ENCODE data around the gene TUBB.
"Not testable (repeated sequence)": the region's sequence is repeated elsewhere in the genome, so short reads cannot be mapped to it uniquely, and the experiment has no call there.

TUBB gene

GRCh38 chr6:30700340-30700739, 19.8 kb upstream of the TUBB start:
- Mint-ChIP-seq H3K36me3 (ENCODE audit: low read depth) (peaks cover 40% of the 10 kb centered on the region), H3K9me3 (no peaks in the 10 kb centered on the region), H3K4me1 (ENCODE audit: low read depth) (no peaks in the 10 kb centered on the region), H3K27me3 (ENCODE audit: low read depth) (no peaks in the 10 kb centered on the region), H3K4me3 (no peak overlapping the region), H3K27ac (no peak overlapping the region)
- DNase-seq (ENCODE audit: low spot score): no peak

GRCh38 chr6:30703011-30703410, 17.1 kb upstream of the TUBB start:
- no peak overlapping the region for H3K27ac Mint-ChIP-seq
- H3K4me3 Mint-ChIP-seq: no peak overlapping the region
- H3K27me3 Mint-ChIP-seq (ENCODE audit: low read depth): no peaks in the 10 kb centered on the region
- no peaks in the 10 kb centered on the region for H3K4me1 Mint-ChIP-seq (ENCODE audit: low read depth)
- H3K9me3 Mint-ChIP-seq: no peaks in the 10 kb centered on the region
- no peak for DNase-seq (ENCODE audit: low spot score)
- peaks cover 55% of the 10 kb centered on the region for H3K36me3 Mint-ChIP-seq (ENCODE audit: low read depth)

GRCh38 chr6:30703821-30704220, 16.3 kb upstream of the TUBB start:
- Mint-ChIP-seq H3K4me3 (no peak overlapping the region), H3K27ac (no peak overlapping the region), H3K27me3 (ENCODE audit: low read depth) (no peaks in the 10 kb centered on the region), H3K9me3 (no peaks in the 10 kb centered on the region), H3K36me3 (ENCODE audit: low read depth) (peaks cover 57% of the 10 kb centered on the region), H3K4me1 (ENCODE audit: low read depth) (no peaks in the 10 kb centered on the region)
- no peak for DNase-seq (ENCODE audit: low spot score)

DNA sequence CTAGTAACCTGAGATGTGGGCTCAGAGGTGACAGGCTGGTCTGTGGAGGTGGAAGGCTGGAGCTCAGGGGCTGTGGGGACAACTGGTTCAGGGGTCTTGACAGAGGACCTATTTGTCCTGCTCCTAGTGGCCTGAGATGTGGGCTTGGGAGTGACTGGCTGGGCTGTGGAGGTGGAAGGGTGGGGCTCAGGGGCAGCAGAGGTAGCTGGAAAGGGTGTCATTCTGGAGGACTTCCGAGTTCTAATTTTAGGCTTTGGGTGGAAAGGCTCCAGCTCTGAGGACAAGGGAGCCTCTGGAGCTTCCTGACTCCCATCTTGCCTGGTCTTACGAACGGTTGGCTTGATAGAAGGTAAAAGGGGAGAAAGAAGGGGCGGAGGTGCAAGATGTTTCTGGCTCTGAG, 14.5 kb upstream of the TUBB start:
- DNase-seq (ENCODE audit: low spot score): no peak
- H3K4me3 Mint-ChIP-seq: no peak overlapping the region
- H3K4me1 Mint-ChIP-seq (ENCODE audit: low read depth): peaks cover under 1% of the 10 kb centered on the region
- H3K36me3 Mint-ChIP-seq (ENCODE audit: low read depth): peaks cover 53% of the 10 kb centered on the region
- no peaks in the 10 kb centered on the region for H3K27me3 Mint-ChIP-seq (ENCODE audit: low read depth)
- H3K27ac Mint-ChIP-seq: no peak overlapping the region
- no peaks in the 10 kb centered on the region for H3K9me3 Mint-ChIP-seq

DNA sequence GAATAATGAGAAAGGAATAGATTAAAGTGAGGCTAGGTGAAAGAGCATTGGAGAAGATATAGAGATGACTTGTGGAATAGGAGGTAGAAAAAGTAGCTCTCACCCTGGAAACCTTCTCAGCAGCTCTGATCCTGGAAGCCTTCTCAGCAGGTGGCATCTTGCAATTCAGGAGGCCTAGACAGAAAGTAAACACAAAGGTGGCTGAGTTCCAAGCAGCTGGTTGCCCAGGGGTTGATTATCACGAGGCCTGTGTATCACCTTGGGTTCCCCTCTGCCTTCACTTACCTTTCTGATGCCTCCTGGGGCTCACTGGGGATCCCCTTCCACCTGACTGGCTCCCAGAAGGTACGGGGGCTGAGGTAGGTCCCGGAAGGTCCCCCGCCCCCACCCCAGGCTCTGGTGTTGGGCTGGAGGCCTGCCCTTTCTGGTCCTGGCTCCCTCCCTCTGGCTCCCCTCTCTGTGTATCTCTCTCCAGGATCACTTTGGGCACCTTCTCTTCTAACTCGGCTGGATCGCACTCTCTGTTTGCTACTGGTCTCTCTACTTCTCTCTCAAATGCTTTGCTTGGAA, 12.8 kb upstream of the TUBB start:
- Mint-ChIP-seq H3K27me3 (ENCODE audit: low read depth) (no peaks in the 10 kb centered on the region), H3K4me1 (ENCODE audit: low read depth) (peaks cover 17% of the 10 kb centered on the region), H3K36me3 (ENCODE audit: low read depth) (peaks cover 64% of the 10 kb centered on the region), H3K4me3 (no peak overlapping the region), H3K27ac (no peak overlapping the region), H3K9me3 (no peaks in the 10 kb centered on the region)
- no peak for DNase-seq (ENCODE audit: low spot score)

DNA sequence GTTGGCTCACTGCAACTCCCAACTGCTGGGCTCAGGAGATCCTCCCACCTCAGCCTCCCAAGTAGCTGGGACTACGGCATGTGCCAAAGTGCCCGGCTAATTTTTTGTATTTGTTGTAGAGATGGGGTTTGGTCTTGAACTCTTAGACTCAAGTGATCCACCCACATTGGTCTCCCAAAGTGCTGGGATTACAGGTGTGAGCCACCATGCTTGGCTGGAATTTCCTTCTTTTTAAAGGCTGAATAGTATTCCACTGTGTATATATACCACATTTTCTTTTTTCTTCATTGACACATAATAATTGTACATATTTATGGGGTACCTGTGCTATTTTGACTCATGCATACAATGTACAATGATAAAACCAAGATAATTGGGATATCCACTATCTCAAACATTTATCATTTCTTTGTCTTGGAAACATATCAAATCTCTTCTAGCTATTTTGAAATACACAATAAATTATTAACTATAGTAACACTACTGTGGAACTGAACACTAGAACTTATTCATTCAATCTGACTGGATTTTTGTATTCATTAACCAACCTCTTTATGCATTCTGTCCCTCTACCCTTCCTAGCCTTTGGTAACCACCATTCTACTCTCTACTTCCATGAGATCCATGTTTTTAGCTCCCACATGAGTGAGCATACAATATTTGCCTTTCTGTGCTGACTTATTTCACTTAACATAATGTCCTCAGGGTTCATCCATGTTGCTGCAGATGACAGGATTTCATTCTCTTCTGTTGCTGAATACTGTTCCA, 10.9 kb upstream of the TUBB start:
- no peaks in the 10 kb centered on the region for H3K9me3 Mint-ChIP-seq
- H3K27me3 Mint-ChIP-seq (ENCODE audit: low read depth): no peaks in the 10 kb centered on the region
- DNase-seq (ENCODE audit: low spot score): no peak
- peaks cover 31% of the 10 kb centered on the region for H3K4me1 Mint-ChIP-seq (ENCODE audit: low read depth)
- no peak overlapping the region for H3K27ac Mint-ChIP-seq
- H3K4me3 Mint-ChIP-seq: no peak overlapping the region
- peaks cover 65% of the 10 kb centered on the region for H3K36me3 Mint-ChIP-seq (ENCODE audit: low read depth)

DNA sequence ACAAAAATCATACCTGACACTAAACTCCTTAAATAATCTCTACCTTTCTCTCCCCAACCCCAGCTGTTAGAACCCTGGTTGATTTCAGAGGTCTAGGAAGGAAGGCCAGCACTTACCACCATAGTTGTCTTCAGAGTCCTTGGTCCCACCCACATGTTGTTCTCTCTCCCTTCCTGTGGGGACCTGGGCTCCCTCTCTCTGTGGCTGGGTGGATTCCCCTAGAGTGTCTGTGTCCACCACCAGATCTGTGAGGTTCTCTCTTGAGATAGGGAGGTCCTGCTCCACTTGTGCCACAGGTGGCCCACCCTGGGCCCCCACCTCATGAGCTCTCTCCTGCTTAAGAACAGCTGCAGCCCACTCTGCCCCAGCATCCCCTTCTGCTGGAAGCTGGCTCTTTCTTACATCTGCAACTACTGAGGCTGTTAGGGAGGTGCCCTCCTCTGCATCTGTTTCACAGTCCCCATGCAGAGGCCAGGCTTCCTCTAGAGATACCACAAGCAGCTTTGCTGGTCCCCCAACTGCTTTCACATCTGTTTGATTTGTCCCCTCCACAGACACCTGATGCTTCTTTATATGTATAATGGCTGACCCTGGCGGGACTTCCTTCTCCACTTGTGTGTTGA, 8.3 kb upstream of the TUBB start:
- H3K27ac Mint-ChIP-seq: peak overlapping the region; percentile 80
- H3K4me3 Mint-ChIP-seq: peak overlapping the region; percentile 61
- H3K9me3 Mint-ChIP-seq: no peaks in the 10 kb centered on the region
- H3K36me3 Mint-ChIP-seq (ENCODE audit: low read depth): peaks cover 70% of the 10 kb centered on the region
- DNase-seq (ENCODE audit: low spot score): no peak
- no peaks in the 10 kb centered on the region for H3K27me3 Mint-ChIP-seq (ENCODE audit: low read depth)
- H3K4me1 Mint-ChIP-seq (ENCODE audit: low read depth): peaks cover 49% of the 10 kb centered on the region

DNA sequence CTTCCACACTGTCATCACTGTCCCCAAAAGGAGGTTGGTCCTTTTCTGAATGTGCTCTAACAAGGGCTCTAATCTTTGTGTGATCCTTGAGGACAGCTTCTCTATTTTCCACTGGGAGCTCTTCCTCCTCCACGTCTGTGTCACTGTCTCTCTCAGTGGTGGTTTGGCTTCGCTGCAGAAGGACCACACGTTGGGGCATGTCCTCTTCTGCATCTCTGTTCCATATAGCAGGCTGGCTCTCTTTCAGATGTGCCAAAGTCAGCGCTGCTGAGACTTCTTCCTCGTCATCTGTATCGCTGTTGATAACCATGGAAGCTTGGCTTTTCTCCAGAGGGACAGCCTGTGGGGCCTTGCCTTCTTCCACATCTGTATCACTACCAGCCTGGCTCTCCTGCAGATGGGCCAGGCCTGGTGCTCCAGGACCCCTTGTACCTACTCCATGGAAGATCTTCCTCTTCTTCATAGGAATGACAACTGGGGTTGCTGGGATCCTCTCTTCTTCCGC, 7.7 kb upstream of the TUBB start:
- Mint-ChIP-seq H3K9me3 (no peaks in the 10 kb centered on the region), H3K4me3 (peak overlapping the region; percentile 61), H3K36me3 (ENCODE audit: low read depth) (peaks cover 69% of the 10 kb centered on the region), H3K4me1 (ENCODE audit: low read depth) (peaks cover 49% of the 10 kb centered on the region), H3K27ac (peak overlapping the region; percentile 80), H3K27me3 (ENCODE audit: low read depth) (no peaks in the 10 kb centered on the region)
- DNase-seq (ENCODE audit: low spot score): no peak

GRCh38 chr6:30714263-30714662, 5.9 kb upstream of the TUBB start:
- no peaks in the 10 kb centered on the region for H3K9me3 Mint-ChIP-seq
- peaks cover 57% of the 10 kb centered on the region for H3K4me1 Mint-ChIP-seq (ENCODE audit: low read depth)
- no peak for DNase-seq (ENCODE audit: low spot score)
- no peaks in the 10 kb centered on the region for H3K27me3 Mint-ChIP-seq (ENCODE audit: low read depth)
- no peak overlapping the region for H3K27ac Mint-ChIP-seq
- peaks cover 65% of the 10 kb centered on the region for H3K36me3 Mint-ChIP-seq (ENCODE audit: low read depth)
- H3K4me3 Mint-ChIP-seq: no peak overlapping the region

DNA sequence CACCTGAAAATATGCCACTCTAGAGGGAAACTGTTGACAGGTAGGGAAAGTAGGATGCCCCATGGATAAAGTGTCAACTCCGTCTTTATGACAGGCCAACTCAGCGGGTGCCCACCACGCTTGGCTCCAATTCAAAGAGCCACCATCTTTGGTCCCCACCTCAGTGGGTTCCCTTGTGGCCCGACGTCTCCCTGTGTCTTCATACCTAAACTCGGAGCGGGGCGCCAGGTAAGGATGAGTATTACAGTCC, 3.3 kb upstream of the TUBB start:
- Mint-ChIP-seq H3K27ac (peak overlapping the region; percentile 98), H3K9me3 (no peaks in the 10 kb centered on the region), H3K36me3 (ENCODE audit: low read depth) (peaks cover 65% of the 10 kb centered on the region), H3K27me3 (ENCODE audit: low read depth) (peaks cover 4% of the 10 kb centered on the region), H3K4me3 (peak overlapping the region; percentile 93), H3K4me1 (ENCODE audit: low read depth) (peaks cover 52% of the 10 kb centered on the region)
- no peak for DNase-seq (ENCODE audit: low spot score)

- peak; percentile 100 for DNase-seq (ENCODE audit: low spot score)
- Mint-ChIP-seq H3K4me3 (peak within 1 kb of the TSS; percentile 93), H3K36me3 (ENCODE audit: low read depth) (peaks cover 65% of the 10 kb centered on the region), H3K9me3 (no peaks in the 10 kb centered on the region), H3K4me1 (ENCODE audit: low read depth) (peaks cover 47% of the 10 kb centered on the region), H3K27me3 (ENCODE audit: low read depth) (peaks cover 4% of the 10 kb centered on the region), H3K27ac (peak within 1 kb of the TSS; percentile 98)
Measured at GRCh38 chr6:30717129-30717844, 2.9 kb upstream of the TUBB start, which contains the start of gene MDC1. MDC1 (minus strand) TSS chr6:30717281; CDS start chr6:30715175, 2,106 bp downstream.

- Mint-ChIP-seq H3K4me3 (peak overlapping the region; percentile 93), H3K36me3 (ENCODE audit: low read depth) (peaks cover 65% of the 10 kb centered on the region), H3K4me1 (ENCODE audit: low read depth) (peaks cover 44% of the 10 kb centered on the region), H3K27ac (peak overlapping the region; percentile 98)
- not testable (repeated sequence) for H3K27me3 Mint-ChIP-seq (ENCODE audit: low read depth); DNase-seq (ENCODE audit: low spot score); H3K9me3 Mint-ChIP-seq
Measured at GRCh38 chr6:30717845-30718720, 2.1 kb upstream of the TUBB start.

- Mint-ChIP-seq H3K4me1 (ENCODE audit: low read depth) (peaks cover 50% of the 10 kb centered on the region), H3K9me3 (no peaks in the 10 kb centered on the region), H3K4me3 (peak overlapping the region; percentile 93), H3K27ac (peak overlapping the region; percentile 92), H3K36me3 (ENCODE audit: low read depth) (peaks cover 67% of the 10 kb centered on the region), H3K27me3 (ENCODE audit: low read depth) (peaks cover 4% of the 10 kb centered on the region)
- DNase-seq (ENCODE audit: low spot score): no peak
Measured at GRCh38 chr6:30719356-30719755, 796 bp upstream of the TUBB start.
